ENCODE measurements around the gene C19orf38.

C19orf38 gene

GRCh38 chr19:10908380-10908960, 60.3 kb downstream of the C19orf38 start:
- H3K4me1 ChIP-seq (ENCODE audit: control insufficient read depth in 2 of 2, insufficient read depth in 1 of 2, low read depth in 1 of 2, low read length in 2 of 2) = no peaks in the 10 kb centered on the region
- H2BK120ac ChIP-seq (ENCODE audit: low read depth, low read length) = no peak overlapping the region
- no peak for DNase-seq (ENCODE audit: low spot score)
- no peak overlapping the region for H4K8ac ChIP-seq (ENCODE audit: low read depth, low read length)
- WGBS, 2 donors (ENCODE audit: extremely low coverage in 2 of 2, insufficient read length in 2 of 2, insufficient replicate concordance in 1 of 2) = no CpG with 5 or more reads among the region's 17 CpGs
- no peak overlapping the region for H2BK5ac ChIP-seq (ENCODE audit: low read length)
- H3K18ac ChIP-seq (ENCODE audit: low read length) = no peak overlapping the region
- no peaks in the 10 kb centered on the region for H3K27me3 ChIP-seq (ENCODE audit: control insufficient read depth in 3 of 3, insufficient read depth in 3 of 3, low read depth in 1 of 3, low read length in 3 of 3)
- H3K9ac ChIP-seq (ENCODE audit: low read depth, low read length, poor library complexity) = no peak overlapping the region
- no peak overlapping the region for H3K14ac ChIP-seq (ENCODE audit: low read length)
- peaks cover 32 to 73% of the 10 kb centered on the region in 2 donors for H3K36me3 ChIP-seq (replicated peaks in 1 of 2; ENCODE audit: control insufficient read depth in 2 of 2, insufficient read depth in 2 of 2, low read length in 2 of 2)
- no peak overlapping the region for H3K4me3 ChIP-seq (ENCODE audit: low read length in 2 of 2)
- no peak overlapping the region for H3K4me2 ChIP-seq (ENCODE audit: insufficient read depth, low read length, poor library complexity, severe bottlenecking)
- no peak overlapping the region for H3K27ac ChIP-seq (replicated peaks; ENCODE audit: low read length)
- no peak overlapping the region for H3K4ac ChIP-seq (ENCODE audit: low read length)
- no peaks in the 10 kb centered on the region for H3K9me3 ChIP-seq (replicated peaks in 1 of 2; ENCODE audit: control insufficient read depth in 2 of 2, insufficient read depth in 1 of 2, low read depth in 1 of 2, low read length in 2 of 2)
- no peak overlapping the region for H2AK5ac ChIP-seq (ENCODE audit: low read depth, low read length)
- H2BK15ac ChIP-seq (ENCODE audit: low read length) = no peak overlapping the region
- H4K91ac ChIP-seq (ENCODE audit: low read depth, low read length, poor library complexity) = no peak overlapping the region
- no peak overlapping the region for H2BK12ac ChIP-seq (ENCODE audit: low read length)
- H2AFZ ChIP-seq (ENCODE audit: low read length) = no peak overlapping the region
- no peak overlapping the region for H3K23ac ChIP-seq (ENCODE audit: low read depth, low read length, poor library complexity)
- peaks cover 11% of the 10 kb centered on the region for H3K79me1 ChIP-seq (ENCODE audit: low read depth, low read length)

GRCh38 chr19:10911579-10912363, 63.6 kb downstream of the C19orf38 start:
- H3K4me2 ChIP-seq (ENCODE audit: insufficient read depth, low read length, poor library complexity, severe bottlenecking) = no peak overlapping the region
- no peak overlapping the region for H3K4ac ChIP-seq (ENCODE audit: low read length)
- peaks cover 48 to 86% of the 10 kb centered on the region in 2 donors for H3K36me3 ChIP-seq (replicated peaks in 1 of 2; ENCODE audit: control insufficient read depth in 2 of 2, insufficient read depth in 2 of 2, low read length in 2 of 2)
- no peak overlapping the region for H2BK120ac ChIP-seq (ENCODE audit: low read depth, low read length)
- H3K27ac ChIP-seq (replicated peaks; ENCODE audit: low read length) = no peak overlapping the region
- H3K79me1 ChIP-seq (ENCODE audit: low read depth, low read length) = peaks cover 11% of the 10 kb centered on the region
- H3K14ac ChIP-seq (ENCODE audit: low read length) = no peak overlapping the region
- no peaks in the 10 kb centered on the region for H3K9me3 ChIP-seq (replicated peaks in 1 of 2; ENCODE audit: control insufficient read depth in 2 of 2, insufficient read depth in 1 of 2, low read depth in 1 of 2, low read length in 2 of 2)
- no peaks in the 10 kb centered on the region for H3K4me1 ChIP-seq (ENCODE audit: control insufficient read depth in 2 of 2, insufficient read depth in 1 of 2, low read depth in 1 of 2, low read length in 2 of 2)
- H3K18ac ChIP-seq (ENCODE audit: low read length) = no peak overlapping the region
- no peak overlapping the region for H2AFZ ChIP-seq (ENCODE audit: low read length)
- no peak overlapping the region for H2BK15ac ChIP-seq (ENCODE audit: low read length)
- no peaks in the 10 kb centered on the region for H3K27me3 ChIP-seq (ENCODE audit: control insufficient read depth in 3 of 3, insufficient read depth in 3 of 3, low read depth in 1 of 3, low read length in 3 of 3)
- H4K8ac ChIP-seq (ENCODE audit: low read depth, low read length) = no peak overlapping the region
- no peak overlapping the region for H3K4me3 ChIP-seq (ENCODE audit: low read length in 2 of 2)
- no peak overlapping the region for H2BK12ac ChIP-seq (ENCODE audit: low read length)
- H3K9ac ChIP-seq (ENCODE audit: low read depth, low read length, poor library complexity) = peak overlapping the region; percentile 44
- H3K23ac ChIP-seq (ENCODE audit: low read depth, low read length, poor library complexity) = no peak overlapping the region
- H2BK5ac ChIP-seq (ENCODE audit: low read length) = peak overlapping the region; percentile 29
- WGBS, 2 donors (ENCODE audit: extremely low coverage in 2 of 2, insufficient read length in 2 of 2, insufficient replicate concordance in 1 of 2) = no CpG with 5 or more reads among the region's 31 CpGs
- H2AK5ac ChIP-seq (ENCODE audit: low read depth, low read length) = no peak overlapping the region
- no peak for DNase-seq (ENCODE audit: low spot score)
- H4K91ac ChIP-seq (ENCODE audit: low read depth, low read length, poor library complexity) = no peak overlapping the region

GRCh38 chr19:10912619-10913018, 64.4 kb downstream of the C19orf38 start:
- no peaks in the 10 kb centered on the region for H3K9me3 ChIP-seq (replicated peaks in 1 of 2; ENCODE audit: control insufficient read depth in 2 of 2, insufficient read depth in 1 of 2, low read depth in 1 of 2, low read length in 2 of 2)
- no peak overlapping the region for H2BK15ac ChIP-seq (ENCODE audit: low read length)
- H2AFZ ChIP-seq (ENCODE audit: low read length) = no peak overlapping the region
- H3K79me1 ChIP-seq (ENCODE audit: low read depth, low read length) = peaks cover 11% of the 10 kb centered on the region
- H4K8ac ChIP-seq (ENCODE audit: low read depth, low read length) = peak overlapping the region; percentile 48
- H2BK5ac ChIP-seq (ENCODE audit: low read length) = no peak overlapping the region
- no peak overlapping the region for H2BK120ac ChIP-seq (ENCODE audit: low read depth, low read length)
- no peak overlapping the region for H3K4me2 ChIP-seq (ENCODE audit: insufficient read depth, low read length, poor library complexity, severe bottlenecking)
- H2AK5ac ChIP-seq (ENCODE audit: low read depth, low read length) = no peak overlapping the region
- H3K27me3 ChIP-seq (ENCODE audit: control insufficient read depth in 3 of 3, insufficient read depth in 3 of 3, low read depth in 1 of 3, low read length in 3 of 3) = no peaks in the 10 kb centered on the region
- H3K14ac ChIP-seq (ENCODE audit: low read length) = peak overlapping the region; percentile 38
- peak overlapping the region in 1 of 2 donors; percentile 40 for H3K4me3 ChIP-seq (ENCODE audit: low read length in 2 of 2)
- DNase-seq (ENCODE audit: low spot score) = no peak
- H3K36me3 ChIP-seq (replicated peaks in 1 of 2; ENCODE audit: control insufficient read depth in 2 of 2, insufficient read depth in 2 of 2, low read length in 2 of 2) = peaks cover 46 to 82% of the 10 kb centered on the region in 2 donors
- H3K27ac ChIP-seq (replicated peaks; ENCODE audit: low read length) = no peak overlapping the region
- no peaks in the 10 kb centered on the region for H3K4me1 ChIP-seq (ENCODE audit: control insufficient read depth in 2 of 2, insufficient read depth in 1 of 2, low read depth in 1 of 2, low read length in 2 of 2)
- H4K91ac ChIP-seq (ENCODE audit: low read depth, low read length, poor library complexity) = no peak overlapping the region
- H3K18ac ChIP-seq (ENCODE audit: low read length) = no peak overlapping the region
- WGBS, 2 donors (ENCODE audit: extremely low coverage in 2 of 2, insufficient read length in 2 of 2, insufficient replicate concordance in 1 of 2) = no CpG with 5 or more reads among the region's 18 CpGs
- H2BK12ac ChIP-seq (ENCODE audit: low read length) = no peak overlapping the region
- no peak overlapping the region for H3K9ac ChIP-seq (ENCODE audit: low read depth, low read length, poor library complexity)
- no peak overlapping the region for H3K4ac ChIP-seq (ENCODE audit: low read length)
- no peak overlapping the region for H3K23ac ChIP-seq (ENCODE audit: low read depth, low read length, poor library complexity)

GRCh38 chr19:10913716-10914340, 65.6 kb downstream of the C19orf38 start:
- Histone ChIP-seq H4K91ac (ENCODE audit: low read depth, low read length, poor library complexity) (no peak overlapping the region), H2BK12ac (ENCODE audit: low read length) (no peak overlapping the region), H2AFZ (ENCODE audit: low read length) (no peak overlapping the region), H3K27me3 (ENCODE audit: control insufficient read depth in 3 of 3, insufficient read depth in 3 of 3, low read depth in 1 of 3, low read length in 3 of 3) (no peaks in the 10 kb centered on the region), H3K4me2 (ENCODE audit: insufficient read depth, low read length, poor library complexity, severe bottlenecking) (no peak overlapping the region), H3K18ac (ENCODE audit: low read length) (no peak overlapping the region), H3K14ac (ENCODE audit: low read length) (no peak overlapping the region), H3K9ac (ENCODE audit: low read depth, low read length, poor library complexity) (peak overlapping the region; percentile 50), H2AK5ac (ENCODE audit: low read depth, low read length) (no peak overlapping the region), H3K4me1 (ENCODE audit: control insufficient read depth in 2 of 2, insufficient read depth in 1 of 2, low read depth in 1 of 2, low read length in 2 of 2) (no peaks in the 10 kb centered on the region), H3K23ac (ENCODE audit: low read depth, low read length, poor library complexity) (peak overlapping the region; percentile 80), H2BK15ac (ENCODE audit: low read length) (no peak overlapping the region), H3K36me3 (replicated peaks in 1 of 2; ENCODE audit: control insufficient read depth in 2 of 2, insufficient read depth in 2 of 2, low read length in 2 of 2) (peaks cover 38 to 82% of the 10 kb centered on the region in 2 donors), H3K27ac (replicated peaks; ENCODE audit: low read length) (no peak overlapping the region), H3K79me1 (ENCODE audit: low read depth, low read length) (peaks cover 5% of the 10 kb centered on the region), H3K4me3 (ENCODE audit: low read length in 2 of 2) (no peak overlapping the region), H3K4ac (ENCODE audit: low read length) (no peak overlapping the region), H3K9me3 (replicated peaks in 1 of 2; ENCODE audit: control insufficient read depth in 2 of 2, insufficient read depth in 1 of 2, low read depth in 1 of 2, low read length in 2 of 2) (no peaks in the 10 kb centered on the region), H4K8ac (ENCODE audit: low read depth, low read length) (peak overlapping the region; percentile 17), H2BK5ac (ENCODE audit: low read length) (no peak overlapping the region), H2BK120ac (ENCODE audit: low read depth, low read length) (no peak overlapping the region)
- no peak for DNase-seq (ENCODE audit: low spot score)
- no CpG with 5 or more reads among the region's 24 CpGs for WGBS, 2 donors (ENCODE audit: extremely low coverage in 2 of 2, insufficient read length in 2 of 2, insufficient replicate concordance in 1 of 2)
